GM19240 (cell line): ENCODE results near the gene ARCN1.

Experiments used
- DNase-seq: peaks from one replicate; pipeline ENCODE4 v3.0.0; 2011; ENCODE audit warnings: low spot score; ENCODE audit not compliant: insufficient read length

ARCN1 gene

GRCh38 chr11:118572061-118572980 is at the start of gene ARCN1:
Gene ARCN1, plus strand, starts transcription at chr11:118572409. Its CDS starts 139 bp downstream, at chr11:118572548.
- peak; percentile 76 for DNase-seq

- no peak for DNase-seq
These were observed 49.6 kb upstream of the ARCN1 start for GRCh38 chr11:118522571-118523072.

- DNase-seq, result no peak
These were observed 47.9 kb upstream of the ARCN1 start for GRCh38 chr11:118524356-118524755.

GRCh38 chr11:118524757-118525470 is 47.3 kb upstream of the ARCN1 start:
- no peak for DNase-seq

- no peak for DNase-seq
These were observed 45.5 kb upstream of the ARCN1 start for GRCh38 chr11:118526688-118527087.

- no peak for DNase-seq
These were observed 45.1 kb upstream of the ARCN1 start, which contains the start of gene TTC36 for GRCh38 chr11:118527109-118527508. Gene TTC36, plus strand, starts transcription at chr11:118527474. Its CDS starts 21 bp downstream, at chr11:118527495.

GRCh38 chr11:118528511-118528910 is 43.7 kb upstream of the ARCN1 start:
- DNase-seq, result no peak

GRCh38 chr11:118529584-118530175 is 42.5 kb upstream of the ARCN1 start:
- DNase-seq, result no peak

GRCh38 chr11:118530180-118530682 is 42.0 kb upstream of the ARCN1 start:
- DNase-seq, result no peak

- peak; percentile 72 for DNase-seq
These were observed 41.3 kb upstream of the ARCN1 start, which contains the start of gene TMEM25 for GRCh38 chr11:118530683-118531596. Gene TMEM25, plus strand, starts transcription at chr11:118531192. Its CDS starts 610 bp downstream, at chr11:118531802.

- DNase-seq, result no peak
These were observed 40.6 kb upstream of the ARCN1 start for GRCh38 chr11:118531597-118532084.

GRCh38 chr11:118532091-118532490 is 40.1 kb upstream of the ARCN1 start:
- no peak for DNase-seq

- no peak for DNase-seq
These were observed 39.1 kb upstream of the ARCN1 start for GRCh38 chr11:118532852-118533768.

GRCh38 chr11:118533769-118534729 is 38.2 kb upstream of the ARCN1 start:
- no peak for DNase-seq

- DNase-seq, result no peak
These were observed 36.9 kb upstream of the ARCN1 start for GRCh38 chr11:118535261-118535660.

- no peak for DNase-seq
These were observed 35.5 kb upstream of the ARCN1 start for GRCh38 chr11:118536726-118537125.

GRCh38 chr11:118537409-118537980 is 34.7 kb upstream of the ARCN1 start:
- DNase-seq, result no peak
